ENCODE data around the gene IRX4. TPM values are rescaled to one million over a fixed set of nuclear protein-coding genes. Genes with fewer than 3 reads are reported as not detected.

IRX4 gene
- total and polyA plus RNA-seq, 9 of the 15 experiments (the other 6 are each of a cell fraction or from before 2014, with no cell fraction given): not detected

DNA sequence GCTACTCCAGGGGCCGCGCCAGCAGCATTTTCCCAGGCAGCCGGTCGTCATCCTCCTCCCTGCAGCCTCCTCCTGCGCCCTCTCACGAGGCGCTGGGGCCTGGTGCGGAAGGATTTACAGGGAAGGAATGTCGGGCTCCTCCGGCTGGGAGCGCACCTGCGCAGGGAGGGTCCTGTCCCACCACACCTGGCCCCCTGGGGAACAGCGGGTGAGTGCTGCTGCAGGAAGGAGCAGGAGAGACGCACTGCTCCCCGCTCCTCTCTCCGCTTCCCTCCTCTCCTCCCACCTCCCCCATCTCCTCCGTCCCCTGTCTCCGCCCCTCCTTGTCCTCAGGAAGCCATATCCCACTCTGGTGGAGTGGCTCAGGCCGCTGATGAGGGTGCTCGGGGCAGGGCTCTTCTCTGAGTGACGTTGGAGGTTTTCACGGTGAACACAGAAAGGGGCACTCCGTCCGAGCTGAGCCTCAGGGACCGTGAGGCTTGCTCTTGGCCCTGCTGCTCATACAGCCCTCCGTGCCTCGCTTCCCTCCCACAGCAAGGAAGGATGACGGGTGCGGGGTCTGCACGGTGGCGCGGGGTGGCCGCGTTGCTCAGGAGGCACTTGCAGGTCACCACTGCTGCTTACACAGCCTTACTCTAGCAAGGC is 31.3 kb downstream of the IRX4 start (continued):
- TF ChIP-seq, protein P1, sequence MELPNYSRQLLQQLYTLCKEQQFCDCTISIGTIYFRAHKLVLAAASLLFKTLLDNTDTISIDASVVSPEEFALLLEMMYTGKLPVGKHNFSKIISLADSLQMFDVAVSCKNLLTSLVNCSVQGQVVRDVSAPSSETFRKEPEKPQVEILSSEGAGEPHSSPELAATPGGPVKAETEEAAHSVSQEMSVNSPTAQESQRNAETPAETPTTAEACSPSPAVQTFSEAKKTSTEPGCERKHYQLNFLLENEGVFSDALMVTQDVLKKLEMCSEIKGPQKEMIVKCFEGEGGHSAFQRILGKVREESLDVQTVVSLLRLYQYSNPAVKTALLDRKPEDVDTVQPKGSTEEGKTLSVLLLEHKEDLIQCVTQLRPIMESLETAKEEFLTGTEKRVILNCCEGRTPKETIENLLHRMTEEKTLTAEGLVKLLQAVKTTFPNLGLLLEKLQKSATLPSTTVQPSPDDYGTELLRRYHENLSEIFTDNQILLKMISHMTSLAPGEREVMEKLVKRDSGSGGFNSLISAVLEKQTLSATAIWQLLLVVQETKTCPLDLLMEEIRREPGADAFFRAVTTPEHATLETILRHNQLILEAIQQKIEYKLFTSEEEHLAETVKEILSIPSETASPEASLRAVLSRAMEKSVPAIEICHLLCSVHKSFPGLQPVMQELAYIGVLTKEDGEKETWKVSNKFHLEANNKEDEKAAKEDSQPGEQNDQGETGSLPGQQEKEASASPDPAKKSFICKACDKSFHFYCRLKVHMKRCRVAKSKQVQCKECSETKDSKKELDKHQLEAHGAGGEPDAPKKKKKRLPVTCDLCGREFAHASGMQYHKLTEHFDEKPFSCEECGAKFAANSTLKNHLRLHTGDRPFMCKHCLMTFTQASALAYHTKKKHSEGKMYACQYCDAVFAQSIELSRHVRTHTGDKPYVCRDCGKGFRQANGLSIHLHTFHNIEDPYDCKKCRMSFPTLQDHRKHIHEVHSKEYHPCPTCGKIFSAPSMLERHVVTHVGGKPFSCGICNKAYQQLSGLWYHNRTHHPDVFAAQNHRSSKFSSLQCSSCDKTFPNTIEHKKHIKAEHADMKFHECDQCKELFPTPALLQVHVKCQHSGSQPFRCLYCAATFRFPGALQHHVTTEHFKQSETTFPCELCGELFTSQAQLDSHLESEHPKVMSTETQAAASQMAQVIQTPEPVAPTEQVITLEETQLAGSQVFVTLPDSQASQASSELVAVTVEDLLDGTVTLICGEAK (IDR thresholded peaks at IDR 0.05): no peak
- TF ChIP-seq, protein P1 (CRISPR knock-in tag; IDR thresholded peaks at IDR 0.05): no peak
- TF ChIP-seq RFX5 (IDR thresholded peaks at IDR 0.05; ENCODE audit: low read depth, low read length): no peak
- TF ChIP-seq POLR2AphosphoS5 (IDR thresholded peaks at IDR 0.05; ENCODE audit: control insufficient read depth, insufficient read depth, low read depth, low read length): no peak
- TF ChIP-seq PHF8 (IDR thresholded peaks at IDR 0.05; ENCODE audit: borderline replicate concordance, low read length): no peak
- TF ChIP-seq PRMT5 (CRISPR knock-in tag; IDR thresholded peaks at IDR 0.05): no peak
- TF ChIP-seq, protein P2, sequence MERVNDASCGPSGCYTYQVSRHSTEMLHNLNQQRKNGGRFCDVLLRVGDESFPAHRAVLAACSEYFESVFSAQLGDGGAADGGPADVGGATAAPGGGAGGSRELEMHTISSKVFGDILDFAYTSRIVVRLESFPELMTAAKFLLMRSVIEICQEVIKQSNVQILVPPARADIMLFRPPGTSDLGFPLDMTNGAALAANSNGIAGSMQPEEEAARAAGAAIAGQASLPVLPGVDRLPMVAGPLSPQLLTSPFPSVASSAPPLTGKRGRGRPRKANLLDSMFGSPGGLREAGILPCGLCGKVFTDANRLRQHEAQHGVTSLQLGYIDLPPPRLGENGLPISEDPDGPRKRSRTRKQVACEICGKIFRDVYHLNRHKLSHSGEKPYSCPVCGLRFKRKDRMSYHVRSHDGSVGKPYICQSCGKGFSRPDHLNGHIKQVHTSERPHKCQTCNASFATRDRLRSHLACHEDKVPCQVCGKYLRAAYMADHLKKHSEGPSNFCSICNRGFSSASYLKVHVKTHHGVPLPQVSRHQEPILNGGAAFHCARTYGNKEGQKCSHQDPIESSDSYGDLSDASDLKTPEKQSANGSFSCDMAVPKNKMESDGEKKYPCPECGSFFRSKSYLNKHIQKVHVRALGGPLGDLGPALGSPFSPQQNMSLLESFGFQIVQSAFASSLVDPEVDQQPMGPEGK (CRISPR knock-in tag; IDR thresholded peaks at IDR 0.05; ENCODE audit: borderline replicate concordance): no peak
- no peak for TF ChIP-seq POLR2H (tag; IDR thresholded peaks at IDR 0.05; ENCODE audit: low read depth)

Data from K562 (cell line).